HEK293T (cell line): ENCODE measurements around the gene SCNN1G.
A peak's percentile ranks its signal among the peaks of the same experiment; 100 is the strongest.

ENCODE experiments used
- CTCF ChIA-PET: fragments of 350-600 bp; formaldehyde crosslinking; extraction: SDS; loops from one replicate; lab custom pipeline; 2021; ENCODE audit warnings: antibody characterized with exemption, inconsistent platforms; lab: Yijun Ruan, JAX
- POLR2A ChIA-PET: fragments of 350-600 bp; formaldehyde crosslinking; extraction: SDS; loops from one replicate; lab custom pipeline; 2020; ENCODE audit warnings: antibody characterized with exemption, inconsistent platforms; lab: Yijun Ruan, JAX
- DNase-seq: peaks from one replicate; pipeline ENCODE4 v3.0.0; 2012; ENCODE audit warnings: mixed read lengths; ENCODE audit errors: extremely low spot score
- ARNT ChIP-seq: fragments of 450-650 bp; IDR thresholded peaks from 2 replicates; pipeline ENCODE4 v1.6.1; 2017; ENCODE audit warnings: mild to moderate bottlenecking
- BHLHE40 ChIP-seq: fragments of 450-650 bp; IDR thresholded peaks from 2 replicates; pipeline ENCODE4 v1.6.1; 2016; ENCODE audit warnings: mild to moderate bottlenecking, moderate library complexity, borderline replicate concordance
- CTBP1 ChIP-seq: fragments of 450-650 bp; IDR thresholded peaks from 2 replicates; pipeline ENCODE4 v1.6.1; 2016; ENCODE audit warnings: borderline replicate concordance
- ELF4 ChIP-seq: fragments of 450-650 bp; IDR thresholded peaks from 2 replicates; pipeline ENCODE4 v1.6.1; 2017; ENCODE audit warnings: antibody characterized with exemption
- FOXA1 ChIP-seq: fragments of 450-650 bp; IDR thresholded peaks from 2 replicates; pipeline ENCODE4 v1.6.1; 2016; ENCODE audit warnings: mild to moderate bottlenecking
- FOXK2 ChIP-seq: fragments of 450-650 bp; IDR thresholded peaks from 2 replicates; pipeline ENCODE4 v1.6.1; 2016; ENCODE audit warnings: mild to moderate bottlenecking
- FOXM1 ChIP-seq: fragments of 450-650 bp; IDR thresholded peaks from 2 replicates; pipeline ENCODE4 v1.6.1; 2017; ENCODE audit warnings: mild to moderate bottlenecking, borderline replicate concordance
- HDGF ChIP-seq: fragments of 450-650 bp; IDR thresholded peaks from 2 replicates; pipeline ENCODE4 v1.6.1; 2017; ENCODE audit warnings: antibody characterized with exemption, borderline replicate concordance
- L3MBTL2 ChIP-seq: fragments of 450-650 bp; conservative IDR thresholded peaks from 2 replicates; pipeline ENCODE4 v1.6.1; 2016; ENCODE audit warnings: mild to moderate bottlenecking
- LEF1 ChIP-seq: fragments of 450-650 bp; IDR thresholded peaks from 2 replicates; pipeline ENCODE4 v1.6.1; 2017; ENCODE audit warnings: mild to moderate bottlenecking, borderline replicate concordance
- NFRKB ChIP-seq: fragments of 450-650 bp; IDR thresholded peaks from 2 replicates; pipeline ENCODE4 v1.6.1; 2016; ENCODE audit warnings: mild to moderate bottlenecking, moderate library complexity
- SP1 ChIP-seq: fragments of 450-650 bp; IDR thresholded peaks from 2 replicates; pipeline ENCODE4 v1.6.1; 2017
- SUZ12 ChIP-seq: fragments of 450-650 bp; IDR thresholded peaks from 2 replicates; pipeline ENCODE4 v1.6.1; 2016; ENCODE audit warnings: mild to moderate bottlenecking
- TARDBP ChIP-seq: fragments of 450-650 bp; IDR thresholded peaks from 2 replicates; pipeline ENCODE4 v1.6.1; 2016
- ZNF384 ChIP-seq: fragments of 450-650 bp; IDR thresholded peaks from 2 replicates; pipeline ENCODE4 v1.6.1; 2016
- TF ChIP-seq, protein P1 (sequence below): fragments of 450-650 bp; IDR thresholded peaks from 2 replicates; pipeline ENCODE4 v1.6.1; 2016

SCNN1G gene

DNA sequence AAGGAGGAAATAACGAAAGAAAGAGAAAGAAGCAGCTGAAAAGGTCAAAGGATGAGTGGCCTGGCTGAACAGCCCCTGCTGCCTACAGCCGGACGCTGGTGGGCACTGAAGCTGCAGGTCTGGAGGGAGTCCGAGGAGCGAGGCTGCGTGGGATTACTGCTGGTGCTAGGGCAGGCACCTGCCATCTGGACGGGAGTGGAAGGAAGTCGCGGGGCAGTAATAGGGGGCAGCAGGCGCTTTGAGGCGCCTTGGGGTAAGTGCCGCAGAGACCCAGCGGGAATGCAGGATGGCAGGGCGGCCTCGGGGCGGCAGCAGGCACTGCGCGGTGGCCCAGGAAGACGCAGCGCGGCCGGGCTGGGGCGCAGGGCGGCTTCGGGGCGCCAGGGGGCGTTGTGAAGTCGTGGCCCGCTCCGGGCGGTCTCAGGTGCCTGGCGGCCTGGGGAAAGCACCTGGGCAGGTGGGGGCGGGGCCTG lies 303 bp upstream of the SCNN1G start:
- TF ChIP-seq HDGF (no peak), TARDBP (no peak), ELF4 (no peak), FOXM1 (no peak), ARNT (no peak), CTBP1 (no peak), BHLHE40 (no peak), LEF1 (no peak), NFRKB (no peak), ZNF384 (no peak), SUZ12 (no peak), L3MBTL2 (no peak), FOXK2 (no peak), SP1 (no peak)
- DNase-seq = peak; percentile 84
- POLR2A ChIA-PET = no interaction called here
- CTCF ChIA-PET = interaction anchor here (0.6 to 4.0 kb wide), 2 partner anchors 205 to 254 kb away, joined by 3 to 27 read pairs; no protein-coding TSS in a partner anchor

DNA sequence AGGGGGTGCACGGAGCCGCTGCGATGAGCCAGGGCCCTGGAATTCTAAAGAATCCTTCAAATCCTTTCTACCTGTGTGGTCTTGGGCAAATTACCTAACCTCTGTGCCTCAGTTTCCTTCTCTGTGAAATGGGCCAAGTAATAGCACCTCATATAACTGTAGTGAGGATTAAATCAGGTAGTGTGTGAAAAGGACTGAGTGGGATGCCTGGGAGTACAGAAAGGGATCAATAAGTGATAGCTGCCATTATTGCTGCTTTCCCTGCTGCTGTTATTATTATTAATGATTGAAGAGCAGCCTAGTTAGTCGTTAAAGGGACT lies 958 bp downstream of the SCNN1G start:
- POLR2A ChIA-PET = no interaction called here
- TF ChIP-seq BHLHE40 (no peak), FOXK2 (no peak), TARDBP (no peak), FOXA1 (no peak), NFRKB (no peak), LEF1 (no peak)
- TF ChIP-seq, protein P1, sequence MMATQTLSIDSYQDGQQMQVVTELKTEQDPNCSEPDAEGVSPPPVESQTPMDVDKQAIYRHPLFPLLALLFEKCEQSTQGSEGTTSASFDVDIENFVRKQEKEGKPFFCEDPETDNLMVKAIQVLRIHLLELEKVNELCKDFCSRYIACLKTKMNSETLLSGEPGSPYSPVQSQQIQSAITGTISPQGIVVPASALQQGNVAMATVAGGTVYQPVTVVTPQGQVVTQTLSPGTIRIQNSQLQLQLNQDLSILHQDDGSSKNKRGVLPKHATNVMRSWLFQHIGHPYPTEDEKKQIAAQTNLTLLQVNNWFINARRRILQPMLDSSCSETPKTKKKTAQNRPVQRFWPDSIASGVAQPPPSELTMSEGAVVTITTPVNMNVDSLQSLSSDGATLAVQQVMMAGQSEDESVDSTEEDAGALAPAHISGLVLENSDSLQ = no peak
- DNase-seq = no peak
- CTCF ChIA-PET = interaction anchor here (0.6 to 4.0 kb wide), 6 partner anchors 18 to 262 kb away, joined by 3 to 27 read pairs (median 4); no protein-coding TSS in a partner anchor

- no peak for TF ChIP-seq LEF1
- TF ChIP-seq FOXK2 = no peak
- TF ChIP-seq, protein P1 = no peak
- TF ChIP-seq ZNF384 = no peak
- TF ChIP-seq SUZ12 = no peak
- no peak for TF ChIP-seq FOXM1
- TF ChIP-seq L3MBTL2 = no peak
- ChIA-PET POLR2A (no interaction called here), CTCF (interaction anchor here (0.8 kb wide), 1 partner anchor 250 kb away, joined by 3 read pairs; no protein-coding TSS in a partner anchor)
- DNase-seq = no peak
Measured at GRCh38 chr16:23185656-23186055, 3.1 kb downstream of the SCNN1G start.

- POLR2A ChIA-PET = no interaction called here
Measured at GRCh38 chr16:23186171-23186570, 3.6 kb downstream of the SCNN1G start.

GRCh38 chr16:23187341-23187740 lies 4.8 kb downstream of the SCNN1G start:
- CTCF ChIA-PET = interaction anchor here (0.7 kb wide), 1 partner anchor 41 kb away, joined by 4 read pairs; no protein-coding TSS in a partner anchor
- TF ChIP-seq ARNT = no peak
- no peak for TF ChIP-seq SUZ12
- no peak for TF ChIP-seq NFRKB
- no peak for TF ChIP-seq ZNF384
- no peak for TF ChIP-seq TARDBP
- no peak for TF ChIP-seq BHLHE40
- TF ChIP-seq, protein P1 = no peak
- TF ChIP-seq LEF1 = no peak
- TF ChIP-seq FOXK2 = no peak
- TF ChIP-seq HDGF = no peak
- TF ChIP-seq FOXM1 = no peak
- POLR2A ChIA-PET = interaction anchor here (1.0 kb wide), 1 partner anchor 39 kb away, joined by 3 read pairs; no protein-coding TSS in a partner anchor
- no peak for DNase-seq

More at GRCh38 chr16:23186171-23186570, 3.6 kb downstream of the SCNN1G start:
- no peak for DNase-seq
- TF ChIP-seq ARNT (no peak), FOXK2 (no peak), L3MBTL2 (no peak), HDGF (no peak), SP1 (no peak), SUZ12 (no peak), BHLHE40 (no peak), FOXM1 (no peak), ELF4 (no peak), CTBP1 (no peak), LEF1 (no peak), FOXA1 (no peak)
- TF ChIP-seq, protein P1 = no peak
- CTCF ChIA-PET = interaction anchor here (0.8 kb wide), 1 partner anchor 249 kb away, joined by 3 read pairs; no protein-coding TSS in a partner anchor

- ChIA-PET CTCF (no interaction called here), POLR2A (no interaction called here)
- DNase-seq = no peak
- no peak for TF ChIP-seq BHLHE40
- TF ChIP-seq FOXA1 = no peak
- no peak for TF ChIP-seq LEF1
- TF ChIP-seq, protein P1 = no peak
- no peak for TF ChIP-seq FOXK2
- no peak for TF ChIP-seq CTBP1
- no peak for TF ChIP-seq SUZ12
- TF ChIP-seq TARDBP = no peak
- no peak for TF ChIP-seq HDGF
- no peak for TF ChIP-seq L3MBTL2
- no peak for TF ChIP-seq SP1
Measured at GRCh38 chr16:23188911-23189310, 6.4 kb downstream of the SCNN1G start.
